DOHH2 (cell line): Measurements from ENCODE around the gene COA8.

Experiments
- CTCF ChIP-seq: fragments of 200-600 bp; sonication (generic); IDR thresholded peaks from one replicate; pipeline ENCODE4 v1.5.1; 2014; ENCODE audit warnings: antibody characterized with exemption, mild to moderate bottlenecking, low read depth, low read length; ENCODE audit not compliant: poor library complexity, severe bottlenecking
- EZH2phosphoT487 ChIP-seq: fragments of 200-600 bp; sonication (generic); IDR thresholded peaks from 2 replicates; pipeline ENCODE4 v1.6.1; 2017; ENCODE audit warnings: borderline replicate concordance, mild to moderate bottlenecking, antibody characterized with exemption, low read length, moderate library complexity, mixed read lengths

GRCh38 chr14:103569408-103569807 is 6.6 kb downstream of the COA8 start:
- TF ChIP-seq CTCF = no peak
- no peak for TF ChIP-seq EZH2phosphoT487
